GM19043 (cell line): ENCODE results near the gene EPB41L4B.
"Not testable (repeated sequence)": the region's sequence is repeated elsewhere in the genome, so short reads cannot be mapped to it uniquely, and the experiment has no call there.

Source experiments
- ATAC-seq: cut with Tn5 transposase; IDR thresholded peaks from one replicate; pipeline ENCODE4 v1.9.1; 2021; ENCODE audit warnings: low read depth; ENCODE audit not compliant: unreplicated experiment

Gene EPB41L4B

GRCh38 chr9:109302606-109303005 is 18.3 kb downstream of the EPB41L4B start:
- no peak for ATAC-seq

- no peak for ATAC-seq
Observed at GRCh38 chr9:109301012-109301411, 19.8 kb downstream of the EPB41L4B start.

- ATAC-seq, result no peak
Observed at GRCh38 chr9:109299891-109300290, 21.0 kb downstream of the EPB41L4B start.

- ATAC-seq, result no peak
Observed at GRCh38 chr9:109297899-109298298, 23.0 kb downstream of the EPB41L4B start.

GRCh38 chr9:109295221-109296130 is 25.4 kb downstream of the EPB41L4B start:
- no peak for ATAC-seq

GRCh38 chr9:109290385-109290784 is 30.5 kb downstream of the EPB41L4B start:
- ATAC-seq, result no peak

- no peak for ATAC-seq
Observed at GRCh38 chr9:109289931-109290330, 30.9 kb downstream of the EPB41L4B start.

GRCh38 chr9:109289186-109289585 is 31.7 kb downstream of the EPB41L4B start:
- ATAC-seq, result no peak

- no peak for ATAC-seq
Observed at GRCh38 chr9:109286981-109287380, 33.9 kb downstream of the EPB41L4B start.

- ATAC-seq, result no peak
Observed at GRCh38 chr9:109286571-109286977, 34.3 kb downstream of the EPB41L4B start.

- ATAC-seq, result not testable (repeated sequence)
Observed at GRCh38 chr9:109283672-109284071, 37.2 kb downstream of the EPB41L4B start.

- no peak for ATAC-seq
Observed at GRCh38 chr9:109283012-109283411, 37.8 kb downstream of the EPB41L4B start.

- ATAC-seq, result no peak
Observed at GRCh38 chr9:109282302-109282701, 38.6 kb downstream of the EPB41L4B start.

- no peak for ATAC-seq
Observed at GRCh38 chr9:109281518-109281917, 39.3 kb downstream of the EPB41L4B start.

GRCh38 chr9:109278848-109279247 is 42.0 kb downstream of the EPB41L4B start:
- no peak for ATAC-seq

GRCh38 chr9:109278216-109278615 is 42.6 kb downstream of the EPB41L4B start:
- no peak for ATAC-seq

- no peak for ATAC-seq
Observed at GRCh38 chr9:109277451-109277850, 43.4 kb downstream of the EPB41L4B start.

- no peak for ATAC-seq
Observed at GRCh38 chr9:109276469-109277440, 44.1 kb downstream of the EPB41L4B start.

GRCh38 chr9:109274884-109275730 is 45.8 kb downstream of the EPB41L4B start:
- no peak for ATAC-seq

GRCh38 chr9:109273869-109274268 is 47.0 kb downstream of the EPB41L4B start:
- ATAC-seq, result no peak
